ENCODE measurements around the gene HYAL2. TPM values are rescaled to one million over a fixed set of nuclear protein-coding genes. Genes with fewer than 3 reads are reported as not detected.

The HYAL2 gene
- total RNA-seq, 4 donors from 2014 or later = 36.7 to 68.9 (median 51.5) TPM

- intact Hi-C loops (cut with DNase I) = no loop called here
- Histone ChIP-seq H3K4me1 (peaks cover 28 to 49% (median 33%) of the 10 kb centered on the region in 3 donors), H3K36me3 (peaks cover 13 to 29% (median 14%) of the 10 kb centered on the region in 3 donors), H3K27me3 (no peaks in the 10 kb centered on the region), H3K9me3 (no peaks in the 10 kb centered on the region), H3K27ac (no peak overlapping the region), H3K4me3 (no peak overlapping the region)
- WGBS, 2 donors = 82 to 100% methylated on average over 2 to 4 of the region's 4 CpGs
- DNase-seq = no peak
- TF ChIP-seq CTCF (IDR thresholded peaks at IDR 0.05) (no peak), POLR2A (IDR thresholded peaks at IDR 0.05) (no peak)
Measured at GRCh38 chr3:50294089-50294488, 28.5 kb downstream of the HYAL2 start.

- H3K27me3 ChIP-seq = no peaks in the 10 kb centered on the region
- peaks cover 22 to 42% (median 27%) of the 10 kb centered on the region in 3 donors for H3K4me1 ChIP-seq
- no peaks in the 10 kb centered on the region for H3K9me3 ChIP-seq
- peak overlapping the region in 2 of 4 donors; percentile 71 to 90 for H3K4me3 ChIP-seq
- peak overlapping the region; percentile 84 to 92 (median 91) for H3K27ac ChIP-seq
- WGBS, 2 donors = 66 to 77% methylated on average over 6 to 7 of the region's 12 CpGs
- H3K36me3 ChIP-seq = peaks cover 21 to 38% (median 22%) of the 10 kb centered on the region in 3 donors
- TF ChIP-seq CTCF (IDR thresholded peaks at IDR 0.05) (no peak), POLR2A (IDR thresholded peaks at IDR 0.05) (no peak)
- DNase-seq = no peak
- intact Hi-C loops (cut with DNase I) = no loop called here
Measured at GRCh38 chr3:50293079-50293801, 29.3 kb downstream of the HYAL2 start.

- Histone ChIP-seq H3K27ac (peak within 1 kb of the TSS; percentile 84 to 92 (median 91)), H3K27me3 (no peaks in the 10 kb centered on the region), H3K4me3 (peak within 1 kb of the TSS; percentile 67 to 100 (median 80)), H3K4me1 (peaks cover 17 to 33% (median 23%) of the 10 kb centered on the region in 3 donors), H3K9me3 (no peaks in the 10 kb centered on the region), H3K36me3 (peaks cover 24 to 46% (median 29%) of the 10 kb centered on the region in 3 donors)
- intact Hi-C loops (cut with DNase I) = no loop called here
- peak; percentile 91 for DNase-seq
- peak in 2 of 6 experiments; percentile 9 to 46 for TF ChIP-seq CTCF (IDR thresholded peaks at IDR 0.05)
- peak in 3 of 4 donors; percentile 51 to 81 (median 76) for TF ChIP-seq POLR2A (IDR thresholded peaks at IDR 0.05)
- WGBS, 2 donors = 0% methylated on average over 4 to 6 of the region's 67 CpGs
Measured at GRCh38 chr3:50292159-50293078, 30.1 kb downstream of the HYAL2 start, which contains the start of gene IFRD2. TSS of gene IFRD2 (minus strand) at chr3:50292429. CDS start at chr3:50292274, 155 bp downstream.

- H3K27ac ChIP-seq = no peak overlapping the region
- intact Hi-C loops (cut with DNase I) = no loop called here
- TF ChIP-seq CTCF (IDR thresholded peaks at IDR 0.05) = no peak
- TF ChIP-seq POLR2A (IDR thresholded peaks at IDR 0.05) = no peak
- H3K4me3 ChIP-seq = no peak overlapping the region
- H3K27me3 ChIP-seq = no peaks in the 10 kb centered on the region
- H3K36me3 ChIP-seq = peaks cover 31 to 50% (median 32%) of the 10 kb centered on the region in 3 donors
- peaks cover 17 to 33% (median 23%) of the 10 kb centered on the region in 3 donors for H3K4me1 ChIP-seq
- no peak for DNase-seq
- 90 to 100% methylated on average over 1 to 11 of the region's 16 CpGs for WGBS, 2 donors
- H3K9me3 ChIP-seq = no peaks in the 10 kb centered on the region
Measured at GRCh38 chr3:50290161-50290641, 32.3 kb downstream of the HYAL2 start.

Measured in esophagus squamous epithelium (tissue), 5 donors.